ENCODE results near the gene ADSS2.

- TF ChIP-seq CTCF (IDR thresholded peaks at IDR 0.05; ENCODE audit: insufficient read depth, low read depth, low read length) (no peak), EZH2 (IDR thresholded peaks at IDR 0.05; ENCODE audit: insufficient read depth, low read length) (no peak)
These were observed 16.0 kb downstream of the ADSS2 start for GRCh38 chr1:244435562-244436205.

All from astrocyte (in vitro differentiated cells and primary cell).